HepG2 (cell line): ENCODE results near the gene CCDC170. TPM values are rescaled to one million over a fixed set of nuclear protein-coding genes. Genes with fewer than 3 reads are reported as not detected.

Source experiments
- AKAP8 ChIP-seq: sonication (generic); formaldehyde crosslinking; IDR thresholded peaks from 2 replicates; pipeline ENCODE4 v1.5.1; 2020; ENCODE audit warnings: mild to moderate bottlenecking, missing genetic modification reagents
- E2F1 ChIP-seq: sonication (generic); formaldehyde crosslinking; IDR thresholded peaks from 2 replicates; pipeline ENCODE4 v1.5.0; 2020; ENCODE audit warnings: missing genetic modification reagents
- ERF ChIP-seq: IDR thresholded peaks from 2 replicates; pipeline ENCODE4 v1.6.1; 2018; ENCODE audit warnings: missing biosample characterization, missing genetic modification reagents
- FOXJ3 ChIP-seq: sonication (generic); formaldehyde crosslinking; IDR thresholded peaks from 2 replicates; pipeline ENCODE4 v1.4.0; 2020; ENCODE audit warnings: missing genetic modification reagents, mild to moderate bottlenecking, borderline replicate concordance
- HNRNPLL ChIP-seq: fragments of 200-400 bp; formaldehyde crosslinking; IDR thresholded peaks from 2 replicates; pipeline ENCODE4 v1.6.1; 2017; ENCODE audit warnings: mild to moderate bottlenecking, low read depth, low read length; ENCODE audit not compliant: poor library complexity, severe bottlenecking
- MAFG ChIP-seq: sonication (generic); formaldehyde crosslinking; IDR thresholded peaks from 2 replicates; pipeline ENCODE4 v1.5.1; 2020; ENCODE audit warnings: mild to moderate bottlenecking, missing genetic modification reagents
- NAIF1 ChIP-seq: sonication (generic); formaldehyde crosslinking; IDR thresholded peaks from 2 replicates; pipeline ENCODE4 v1.5.0; 2020; ENCODE audit warnings: mild to moderate bottlenecking, missing genetic modification reagents, borderline replicate concordance
- NFE2L1 ChIP-seq: sonication (generic); formaldehyde crosslinking; IDR thresholded peaks from 2 replicates; pipeline ENCODE4 v1.4.0; 2020; ENCODE audit warnings: missing genetic modification reagents, mild to moderate bottlenecking, borderline replicate concordance
- NFE2L2 ChIP-seq: fragments of 150-350 bp; IDR thresholded peaks from 2 replicates; pipeline ENCODE4 v1.6.1; 2014; ENCODE audit warnings: low read length
- PPARG ChIP-seq: conservative IDR thresholded peaks from 2 replicates; pipeline ENCODE4 v1.6.1; 2016; ENCODE audit warnings: missing biosample characterization, missing genetic modification reagents
- RCOR2 ChIP-seq: IDR thresholded peaks from 2 replicates; pipeline ENCODE4 v1.6.1; 2016; ENCODE audit warnings: missing biosample characterization, missing genetic modification reagents
- SNAI1 ChIP-seq: sonication (generic); formaldehyde crosslinking; IDR thresholded peaks from 2 replicates; pipeline ENCODE4 v1.5.0; 2020; ENCODE audit warnings: mild to moderate bottlenecking, missing genetic modification reagents, borderline replicate concordance
- SNAPC2 ChIP-seq: sonication (generic); formaldehyde crosslinking; IDR thresholded peaks from 2 replicates; pipeline ENCODE4 v1.8.1; 2022; ENCODE audit warnings: mild to moderate bottlenecking, missing genetic modification reagents
- SOX5 ChIP-seq: IDR thresholded peaks from 2 replicates; pipeline ENCODE4 v1.6.1; 2016; ENCODE audit warnings: borderline replicate concordance
- TARDBP ChIP-seq: sonication (generic); formaldehyde crosslinking; IDR thresholded peaks from 2 replicates; pipeline ENCODE4 v1.8.0; 2022; ENCODE audit warnings: mild to moderate bottlenecking, missing genetic modification reagents
- TRIM22 ChIP-seq: fragments of 450-650 bp; IDR thresholded peaks from 2 replicates; pipeline ENCODE4 v1.6.1; 2017
- YEATS2 ChIP-seq: sonication (generic); formaldehyde crosslinking; IDR thresholded peaks from 2 replicates; pipeline ENCODE4 v1.4.0; 2020; ENCODE audit warnings: missing genetic modification reagents, borderline replicate concordance
- ZBTB7A ChIP-seq: sonication (generic); formaldehyde crosslinking; IDR thresholded peaks from 2 replicates; pipeline ENCODE4 v1.8.0; 2022; ENCODE audit warnings: mild to moderate bottlenecking, missing genetic modification reagents
- ZNF138 ChIP-seq: sonication (generic); formaldehyde crosslinking; IDR thresholded peaks from 2 replicates; pipeline ENCODE4 v1.5.0; 2020; ENCODE audit warnings: mild to moderate bottlenecking, low read depth, missing genetic modification reagents
- ZNF256 ChIP-seq: sonication (generic); formaldehyde crosslinking; conservative IDR thresholded peaks from 2 replicates; pipeline ENCODE4 v1.4.0; 2020; ENCODE audit warnings: missing genetic modification reagents
- ZNF552 ChIP-seq: sonication (generic); formaldehyde crosslinking; IDR thresholded peaks from 2 replicates; pipeline ENCODE4 v1.9.0; 2022; ENCODE audit warnings: missing genetic modification reagents, mild to moderate bottlenecking, borderline replicate concordance
- ZNF674 ChIP-seq: sonication (generic); formaldehyde crosslinking; IDR thresholded peaks from 2 replicates; pipeline ENCODE4 v1.5.0; 2020; ENCODE audit warnings: low read depth, mild to moderate bottlenecking, missing genetic modification reagents
- polyA plus RNA-seq, 8 experiments: library from polyadenylated mRNA; depleted of rRNA in 3 of 8; stranded (reverse) in 7 of 8; unstranded in 1 of 8; fragments of >200 nt; fragmentation: Illumina TruSeq in 4 of 8; extraction: Trizol in 4 of 8; gene quantifications; 2 replicates each; pipeline versions ENCODE4 v1.2.1 to v1.2.3, GENCODE V29; 2011 to 2016; ENCODE audit warnings: low read depth in 4 of 8, missing spikeins in 1 of 8, mixed read lengths in 1 of 8; ENCODE audit not compliant: insufficient read depth in 1 of 8
- total RNA-seq, 5 experiments: library from RNA; depleted of rRNA; stranded (reverse); fragments of >200 nt; fragmentation: Illumina TruSeq; extraction: Trizol; gene quantifications; 2 replicates each; pipeline ENCODE4 v1.2.3, GENCODE V29; 2016; ENCODE audit warnings: low read depth in 1 of 5
- TF ChIP-seq, protein P1 (sequence below): sonication (generic); formaldehyde crosslinking; IDR thresholded peaks from 2 replicates; pipeline ENCODE4 v1.4.0; 2020; ENCODE audit warnings: mild to moderate bottlenecking, missing genetic modification reagents
- TF ChIP-seq, protein P2 (sequence below), 2 experiments: sonication (generic) in 1 of 2; formaldehyde crosslinking in 1 of 2; IDR thresholded peaks; 2 replicates each; pipeline versions ENCODE4 v1.4.0 to v1.6.1; 2018 to 2020; ENCODE audit warnings: missing genetic modification reagents in 2 of 2, borderline replicate concordance in 1 of 2, low read depth in 1 of 2, mild to moderate bottlenecking in 1 of 2, missing biosample characterization in 1 of 2
- TF ChIP-seq, protein P3 (sequence below): sonication (generic); formaldehyde crosslinking; IDR thresholded peaks from 2 replicates; pipeline ENCODE4 v1.8.0; 2023; ENCODE audit warnings: mild to moderate bottlenecking, missing genetic modification reagents

Gene CCDC170
- total and polyA plus RNA-seq, 2 of the 13 experiments (the other 11 are each of a cell fraction or from before 2014, with no cell fraction given) = 0.90 to 5.1 TPM

DNA sequence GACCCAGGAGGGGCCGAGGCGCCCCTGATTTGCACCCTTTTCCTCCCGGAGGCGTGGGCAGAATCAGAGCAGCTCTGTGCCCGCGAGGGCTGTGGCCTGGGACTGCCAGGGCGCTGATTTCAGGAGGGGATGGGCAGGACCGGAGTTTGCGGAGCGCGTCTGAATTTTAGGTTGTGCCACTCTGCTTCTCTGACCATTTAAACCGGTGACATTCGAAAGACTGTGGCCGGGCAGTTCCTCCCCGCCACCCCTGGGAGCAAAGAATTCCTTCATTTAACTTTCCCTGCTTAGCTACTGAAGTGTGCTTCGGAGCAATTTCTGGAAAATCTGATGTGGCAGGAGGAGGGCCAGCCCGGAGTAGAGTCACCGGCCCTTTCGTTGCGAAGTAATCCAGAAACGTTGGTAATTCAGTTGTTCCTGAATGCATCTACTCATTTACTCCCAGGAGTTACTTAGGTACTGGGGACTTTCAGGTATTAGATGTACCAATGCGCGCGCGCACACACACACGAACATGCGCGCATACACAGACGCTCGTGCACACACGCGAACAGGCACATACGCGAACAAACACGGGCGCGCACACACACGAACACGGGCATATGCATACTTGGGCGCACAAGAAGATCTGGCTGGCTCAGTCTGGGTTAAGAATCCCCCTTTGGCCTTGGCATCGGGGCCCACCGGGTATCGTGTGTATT is 568 bp downstream of the CCDC170 start (continued):
- TF ChIP-seq, protein P1, sequence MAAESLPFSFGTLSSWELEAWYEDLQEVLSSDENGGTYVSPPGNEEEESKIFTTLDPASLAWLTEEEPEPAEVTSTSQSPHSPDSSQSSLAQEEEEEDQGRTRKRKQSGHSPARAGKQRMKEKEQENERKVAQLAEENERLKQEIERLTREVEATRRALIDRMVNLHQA (CRISPR knock-in tag) = no peak
- TF ChIP-seq YEATS2 (CRISPR knock-in tag) = 0 out of 2 replicates have a peak, but pooled peaks have one; percentile 30
- peak; percentile 61; the same call in 1 of the 2 replicates for TF ChIP-seq ZNF256 (CRISPR knock-in tag)
- TF ChIP-seq ZNF674 (CRISPR knock-in tag) = no peak
- no peak for TF ChIP-seq MAFG (CRISPR knock-in tag)
- no peak for TF ChIP-seq TRIM22
- TF ChIP-seq ERF (CRISPR knock-in tag) = no peak
- TF ChIP-seq, protein P2, sequence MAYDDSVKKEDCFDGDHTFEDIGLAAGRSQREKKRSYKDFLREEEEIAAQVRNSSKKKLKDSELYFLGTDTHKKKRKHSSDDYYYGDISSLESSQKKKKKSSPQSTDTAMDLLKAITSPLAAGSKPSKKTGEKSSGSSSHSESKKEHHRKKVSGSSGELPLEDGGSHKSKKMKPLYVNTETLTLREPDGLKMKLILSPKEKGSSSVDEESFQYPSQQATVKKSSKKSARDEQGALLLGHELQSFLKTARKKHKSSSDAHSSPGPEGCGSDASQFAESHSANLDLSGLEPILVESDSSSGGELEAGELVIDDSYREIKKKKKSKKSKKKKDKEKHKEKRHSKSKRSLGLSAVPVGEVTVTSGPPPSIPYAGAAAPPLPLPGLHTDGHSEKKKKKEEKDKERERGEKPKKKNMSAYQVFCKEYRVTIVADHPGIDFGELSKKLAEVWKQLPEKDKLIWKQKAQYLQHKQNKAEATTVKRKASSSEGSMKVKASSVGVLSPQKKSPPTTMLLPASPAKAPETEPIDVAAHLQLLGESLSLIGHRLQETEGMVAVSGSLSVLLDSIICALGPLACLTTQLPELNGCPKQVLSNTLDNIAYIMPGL (CRISPR knock-in tag; IDR thresholded peaks at IDR 0.05; ENCODE audit: borderline replicate concordance in 1 of 2, low read depth in 1 of 2) = peak in 1 of 2 experiments; percentile 40; a peak in 1 of 4 replicates
- peak; percentile 88 for TF ChIP-seq HNRNPLL
- peak; percentile 27; the same call in 1 of the 2 replicates for TF ChIP-seq SOX5 (CRISPR knock-in tag)
- no peak for TF ChIP-seq ZBTB7A
- no peak; the same call in 1 of the 2 replicates for TF ChIP-seq SNAPC2 (CRISPR knock-in tag)
- TF ChIP-seq RCOR2 (CRISPR knock-in tag) = no peak
- TF ChIP-seq ZNF552 (CRISPR knock-in tag) = no peak
- TF ChIP-seq FOXJ3 (CRISPR knock-in tag) = peak; percentile 37; the same call in 1 of the 2 replicates
- TF ChIP-seq NFE2L2 = no peak
- TF ChIP-seq NFE2L1 (CRISPR knock-in tag) = no peak
- TF ChIP-seq, protein P3, sequence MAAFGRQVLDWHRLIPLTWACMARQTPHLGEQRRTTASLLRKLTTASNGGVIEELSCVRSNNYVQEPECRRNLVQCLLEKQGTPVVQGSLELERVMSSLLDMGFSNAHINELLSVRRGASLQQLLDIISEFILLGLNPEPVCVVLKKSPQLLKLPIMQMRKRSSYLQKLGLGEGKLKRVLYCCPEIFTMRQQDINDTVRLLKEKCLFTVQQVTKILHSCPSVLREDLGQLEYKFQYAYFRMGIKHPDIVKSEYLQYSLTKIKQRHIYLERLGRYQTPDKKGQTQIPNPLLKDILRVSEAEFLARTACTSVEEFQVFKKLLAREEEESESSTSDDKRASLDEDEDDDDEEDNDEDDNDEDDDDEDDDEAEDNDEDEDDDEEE (CRISPR knock-in tag) = 0 out of 2 replicates have a peak, but pooled peaks have one; percentile 39
- TF ChIP-seq NAIF1 = no peak
- TF ChIP-seq AKAP8 = no peak
- TF ChIP-seq TARDBP (CRISPR knock-in tag) = peak; percentile 67
- TF ChIP-seq PPARG (CRISPR knock-in tag) = no peak; the same call in 1 of the 2 replicates
- TF ChIP-seq E2F1 = no peak
- TF ChIP-seq SNAI1 = no peak
- no peak; the same call in 1 of the 2 replicates for TF ChIP-seq ZNF138 (CRISPR knock-in tag)
